K562 (cell line): ENCODE results near the gene ZNF692. TPM values are rescaled to one million over a fixed set of nuclear protein-coding genes. Genes with fewer than 3 reads are reported as not detected.

ENCODE experiments used
- ATF4 ChIP-seq: fragments of 450-650 bp; formaldehyde crosslinking; IDR thresholded peaks from 2 replicates; pipeline ENCODE4 v1.4.0; 2022; ENCODE audit warnings: mild to moderate bottlenecking, moderate library complexity
- CBFB ChIP-seq: sonication (generic); formaldehyde crosslinking; IDR thresholded peaks from 2 replicates; pipeline ENCODE4 v1.4.0; 2020; ENCODE audit warnings: mild to moderate bottlenecking, missing genetic modification reagents
- EP400 ChIP-seq: fragments of 450-650 bp; IDR thresholded peaks from 2 replicates; pipeline ENCODE4 v1.6.1; 2017; ENCODE audit warnings: antibody characterized with exemption, mild to moderate bottlenecking, moderate library complexity
- FOXK1 ChIP-seq: sonication (generic); formaldehyde crosslinking; IDR thresholded peaks from 2 replicates; pipeline ENCODE4 v1.8.0; 2022; ENCODE audit warnings: missing genetic modification reagents, mild to moderate bottlenecking, borderline replicate concordance
- HMG20A ChIP-seq: fragments of 450-650 bp; formaldehyde crosslinking; conservative IDR thresholded peaks from 2 replicates; pipeline ENCODE4 v1.4.0; 2020; ENCODE audit warnings: mild to moderate bottlenecking, mixed read lengths
- MCM7 ChIP-seq, 2 experiments: fragments of 450-650 bp; IDR thresholded peaks; 2 replicates each; pipeline ENCODE4 v1.6.1; 2016 to 2018
- NFIC ChIP-seq: fragments of 450-650 bp; IDR thresholded peaks from 2 replicates; pipeline ENCODE4 v1.6.1; 2017; ENCODE audit warnings: mild to moderate bottlenecking, inconsistent platforms
- RFX5 ChIP-seq: IDR thresholded peaks from 2 replicates; pipeline ENCODE4 v1.6.1; 2011; ENCODE audit warnings: low read depth, mild to moderate bottlenecking, improper control_type of control experiment, low read length
- SRSF1 ChIP-seq: fragments of 200-400 bp; formaldehyde crosslinking; IDR thresholded peaks from 2 replicates; pipeline ENCODE4 v1.6.1; 2017; ENCODE audit warnings: mild to moderate bottlenecking, low read depth, low read length, moderate library complexity
- STAT6 ChIP-seq: sonication (generic); formaldehyde crosslinking; IDR thresholded peaks from 2 replicates; pipeline ENCODE4 v1.8.1; 2023; ENCODE audit warnings: mild to moderate bottlenecking, missing genetic modification reagents
- TRIM25 ChIP-seq: fragments of 450-650 bp; IDR thresholded peaks from 2 replicates; pipeline ENCODE4 v1.7.0; 2016; ENCODE audit warnings: borderline replicate concordance
- ZBTB9 ChIP-seq: fragments of 450-650 bp; formaldehyde crosslinking; IDR thresholded peaks from 2 replicates; pipeline ENCODE4 v1.4.0; 2020; ENCODE audit warnings: mild to moderate bottlenecking, moderate library complexity
- ZKSCAN8 ChIP-seq: fragments of 200-800 bp; sonication (Bioruptor generic); IDR thresholded peaks from 2 replicates; pipeline ENCODE4 v1.6.1; 2016; ENCODE audit warnings: missing genetic modification characterization, missing compliant biosample characterization
- ZNF282 ChIP-seq: sonication (generic); formaldehyde crosslinking; IDR thresholded peaks from 2 replicates; pipeline ENCODE4 v1.8.1; 2023; ENCODE audit warnings: missing genetic modification reagents
- ZNF436 ChIP-seq: fragments of 250-450, 450-650 bp; sonication (Bioruptor Pico); formaldehyde crosslinking; IDR thresholded peaks from 2 replicates; pipeline ENCODE4 v1.7.0; 2020; ENCODE audit warnings: mild to moderate bottlenecking
- ZNF592 ChIP-seq: fragments of 450-650 bp; IDR thresholded peaks from 2 replicates; pipeline ENCODE4 v1.6.1; 2017; ENCODE audit warnings: antibody characterized with exemption, mild to moderate bottlenecking
- polyA plus RNA-seq, 8 experiments: library from polyadenylated mRNA; depleted of rRNA in 4 of 8; stranded (reverse) in 5 of 8; unstranded in 3 of 8; fragments of >200 nt; fragmentation: Nextera tagmentation in 2 of 8; fragmentation: Illumina TruSeq in 1 of 8; extraction: Ambion mirVana in 2 of 8; extraction: Trizol in 1 of 8; gene quantifications; 2 replicates each; pipeline versions ENCODE4 v1.2.1 to v1.2.3, GENCODE V29; 2011 to 2014; ENCODE audit warnings: inconsistent platforms in 1 of 8, missing spikeins in 1 of 8
- total RNA-seq, 7 experiments: library from RNA; depleted of rRNA in 6 of 7; stranded (reverse); fragments of >200 nt in 6 of 7; fragmentation: Illumina TruSeq in 2 of 7; extraction: Trizol in 2 of 7; gene quantifications; 2 replicates each; pipeline versions ENCODE4 v1.2.1 to v1.2.3, GENCODE V29; 2011 to 2021; ENCODE audit warnings: low replicate concordance in 1 of 7

ZNF692 gene
- total and polyA plus RNA-seq, 9 of the 15 experiments (the other 6 are each of a cell fraction or from before 2014, with no cell fraction given) = 8.4 to 143 (median 55.9) TPM

- TF ChIP-seq ATF4 (0 out of 2 replicates have a peak, but pooled peaks have one; percentile 11), ZNF436 (CRISPR knock-in tag) (no peak; the same call in 1 of the 2 replicates), EP400 (peak; percentile 79), RFX5 (0 out of 2 replicates have a peak, but pooled peaks have one; percentile 2), SRSF1 (no peak), ZNF282 (CRISPR knock-in tag) (no peak), STAT6 (CRISPR knock-in tag) (no peak; the same call in 1 of the 2 replicates), ZKSCAN8 (CRISPR knock-in tag) (0 out of 2 replicates have a peak, but pooled peaks have one; percentile 61), ZBTB9 (peak; percentile 39; the same call in 1 of the 2 replicates), TRIM25 (no peak), FOXK1 (peak; percentile 88; the same call in 1 of the 2 replicates), ZNF592 (peak; percentile 95), HMG20A (CRISPR knock-in tag) (no peak), NFIC (0 out of 2 replicates have a peak, but pooled peaks have one; percentile 32), MCM7 (IDR thresholded peaks at IDR 0.05) (no peak), CBFB (CRISPR knock-in tag) (no peak)
Observed at GRCh38 chr1:248825909-248826760, 32.8 kb downstream of the ZNF692 start, which contains the start of gene SH3BP5L (continued).
